ENCODE data around the gene MEX3D.

Gene MEX3D

GRCh38 chr19:1568320-1569019 lies at the start of gene MEX3D:
MEX3D (minus strand) TSS chr19:1568325; CDS start chr19:1568058, 267 bp downstream.
- peak; percentile 78 for DNase-seq

- DNase-seq, result no peak
Observed at GRCh38 chr19:1616875-1617274, 48.8 kb upstream of the MEX3D start.

GRCh38 chr19:1616396-1616795 lies 48.3 kb upstream of the MEX3D start:
- no peak for DNase-seq

- no peak for DNase-seq
Observed at GRCh38 chr19:1615156-1615765, 47.1 kb upstream of the MEX3D start.

GRCh38 chr19:1613808-1614570 lies 45.9 kb upstream of the MEX3D start:
- DNase-seq, result no peak

GRCh38 chr19:1613146-1613545 lies 45.0 kb upstream of the MEX3D start:
- no peak for DNase-seq

- no peak for DNase-seq
Observed at GRCh38 chr19:1612114-1613086, 44.3 kb upstream of the MEX3D start.

GRCh38 chr19:1611353-1611752 lies 43.2 kb upstream of the MEX3D start:
- no peak for DNase-seq

- no peak for DNase-seq
Observed at GRCh38 chr19:1610579-1610978, 42.5 kb upstream of the MEX3D start.

- no peak for DNase-seq
Observed at GRCh38 chr19:1609680-1610474, 41.8 kb upstream of the MEX3D start.

GRCh38 chr19:1609103-1609396 lies 40.9 kb upstream of the MEX3D start:
- no peak for DNase-seq

GRCh38 chr19:1608359-1609102 lies 40.4 kb upstream of the MEX3D start:
- DNase-seq, result peak; percentile 35

GRCh38 chr19:1606138-1606651 lies 38.1 kb upstream of the MEX3D start:
- DNase-seq, result no peak

GRCh38 chr19:1605236-1606137 lies 37.4 kb upstream of the MEX3D start, which contains the start of gene UQCR11:
UQCR11 (minus strand) TSS chr19:1605462; CDS start chr19:1605409, 53 bp downstream.
- peak; percentile 93 for DNase-seq

GRCh38 chr19:1602091-1602707 lies 34.1 kb upstream of the MEX3D start:
- DNase-seq, result peak; percentile 84

- no peak for DNase-seq
Observed at GRCh38 chr19:1601613-1602064, 33.5 kb upstream of the MEX3D start.

- DNase-seq, result no peak
Observed at GRCh38 chr19:1599460-1599846, 31.3 kb upstream of the MEX3D start.

- no peak for DNase-seq
Observed at GRCh38 chr19:1598777-1599459, 30.8 kb upstream of the MEX3D start.

- DNase-seq, result no peak
Observed at GRCh38 chr19:1593501-1593772, 25.3 kb upstream of the MEX3D start.
